ENCODE measurements around the gene SETX. TPM values are rescaled to one million over a fixed set of nuclear protein-coding genes. Genes with fewer than 3 reads are reported as not detected.

SETX gene
- total and polyA plus RNA-seq, 10 of the 15 experiments (the other 5 are each of a cell fraction or from before 2014, with no cell fraction given), result 15.8 to 75.7 (median 37.0) TPM

GRCh38 chr9:132383462-132383883, 28.7 kb upstream of the SETX start:
- DNase-seq (ENCODE audit: low read depth, low spot score), result no peak
- WGBS (ENCODE audit: insufficient coverage, insufficient replicate concordance, low lambda C conversion rate, missing lambda C conversion rate), result under 1% methylated on average over 10 of the region's 10 CpGs
- TF ChIP-seq POU2F2 (IDR thresholded peaks at IDR 0.05; ENCODE audit: borderline replicate concordance, low read depth, low read length), result peak; percentile 73; the same call in 1 of the 3 replicates
- peak; percentile 39; the same call in 1 of the 2 replicates for TF ChIP-seq RAD21 (IDR thresholded peaks at IDR 0.05; ENCODE audit: insufficient read depth, low read depth, low read length)
- TF ChIP-seq POLR2AphosphoS2 (IDR thresholded peaks at IDR 0.05; ENCODE audit: low read depth, low read length), result peak; percentile 46; the same call in 1 of the 2 replicates
- TF ChIP-seq POLR2AphosphoS5 (IDR thresholded peaks at IDR 0.05; ENCODE audit: low read length), result peak; percentile 58
- TF ChIP-seq, protein P1, sequence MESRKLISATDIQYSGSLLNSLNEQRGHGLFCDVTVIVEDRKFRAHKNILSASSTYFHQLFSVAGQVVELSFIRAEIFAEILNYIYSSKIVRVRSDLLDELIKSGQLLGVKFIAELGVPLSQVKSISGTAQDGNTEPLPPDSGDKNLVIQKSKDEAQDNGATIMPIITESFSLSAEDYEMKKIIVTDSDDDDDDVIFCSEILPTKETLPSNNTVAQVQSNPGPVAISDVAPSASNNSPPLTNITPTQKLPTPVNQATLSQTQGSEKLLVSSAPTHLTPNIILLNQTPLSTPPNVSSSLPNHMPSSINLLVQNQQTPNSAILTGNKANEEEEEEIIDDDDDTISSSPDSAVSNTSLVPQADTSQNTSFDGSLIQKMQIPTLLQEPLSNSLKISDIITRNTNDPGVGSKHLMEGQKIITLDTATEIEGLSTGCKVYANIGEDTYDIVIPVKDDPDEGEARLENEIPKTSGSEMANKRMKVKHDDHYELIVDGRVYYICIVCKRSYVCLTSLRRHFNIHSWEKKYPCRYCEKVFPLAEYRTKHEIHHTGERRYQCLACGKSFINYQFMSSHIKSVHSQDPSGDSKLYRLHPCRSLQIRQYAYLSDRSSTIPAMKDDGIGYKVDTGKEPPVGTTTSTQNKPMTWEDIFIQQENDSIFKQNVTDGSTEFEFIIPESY (IDR thresholded peaks at IDR 0.05), result no peak
- TF ChIP-seq TAF1 (IDR thresholded peaks at IDR 0.05; ENCODE audit: borderline replicate concordance, low read depth, low read length), result peak; percentile 28; the same call in 1 of the 2 replicates
- 0 out of 2 replicates have a peak, but pooled peaks have one; percentile 12 for TF ChIP-seq NFIC (IDR thresholded peaks at IDR 0.05; ENCODE audit: low read depth, low read length)
- TF ChIP-seq RUNX3 (IDR thresholded peaks at IDR 0.05; ENCODE audit: low read length), result peak; percentile 50
- 0 out of 2 replicates have a peak, but pooled peaks have one; percentile 23 for TF ChIP-seq POLR2A (IDR thresholded peaks at IDR 0.05; ENCODE audit: low read depth, low read length)
- TF ChIP-seq, protein P2, sequence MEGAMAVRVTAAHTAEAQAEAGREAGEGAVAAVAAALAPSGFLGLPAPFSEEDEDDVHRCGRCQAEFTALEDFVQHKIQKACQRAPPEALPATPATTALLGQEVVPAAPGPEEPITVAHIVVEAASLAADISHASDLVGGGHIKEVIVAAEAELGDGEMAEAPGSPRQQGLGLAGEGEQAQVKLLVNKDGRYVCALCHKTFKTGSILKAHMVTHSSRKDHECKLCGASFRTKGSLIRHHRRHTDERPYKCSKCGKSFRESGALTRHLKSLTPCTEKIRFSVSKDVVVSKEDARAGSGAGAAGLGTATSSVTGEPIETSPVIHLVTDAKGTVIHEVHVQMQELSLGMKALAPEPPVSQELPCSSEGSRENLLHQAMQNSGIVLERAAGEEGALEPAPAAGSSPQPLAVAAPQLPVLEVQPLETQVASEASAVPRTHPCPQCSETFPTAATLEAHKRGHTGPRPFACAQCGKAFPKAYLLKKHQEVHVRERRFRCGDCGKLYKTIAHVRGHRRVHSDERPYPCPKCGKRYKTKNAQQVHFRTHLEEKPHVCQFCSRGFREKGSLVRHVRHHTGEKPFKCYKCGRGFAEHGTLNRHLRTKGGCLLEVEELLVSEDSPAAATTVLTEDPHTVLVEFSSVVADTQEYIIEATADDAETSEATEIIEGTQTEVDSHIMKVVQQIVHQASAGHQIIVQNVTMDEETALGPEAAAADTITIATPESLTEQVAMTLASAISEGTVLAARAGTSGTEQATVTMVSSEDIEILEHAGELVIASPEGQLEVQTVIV (IDR thresholded peaks at IDR 0.05; ENCODE audit: borderline replicate concordance, partially characterized antibody), result no peak
- TF ChIP-seq, protein P3, sequence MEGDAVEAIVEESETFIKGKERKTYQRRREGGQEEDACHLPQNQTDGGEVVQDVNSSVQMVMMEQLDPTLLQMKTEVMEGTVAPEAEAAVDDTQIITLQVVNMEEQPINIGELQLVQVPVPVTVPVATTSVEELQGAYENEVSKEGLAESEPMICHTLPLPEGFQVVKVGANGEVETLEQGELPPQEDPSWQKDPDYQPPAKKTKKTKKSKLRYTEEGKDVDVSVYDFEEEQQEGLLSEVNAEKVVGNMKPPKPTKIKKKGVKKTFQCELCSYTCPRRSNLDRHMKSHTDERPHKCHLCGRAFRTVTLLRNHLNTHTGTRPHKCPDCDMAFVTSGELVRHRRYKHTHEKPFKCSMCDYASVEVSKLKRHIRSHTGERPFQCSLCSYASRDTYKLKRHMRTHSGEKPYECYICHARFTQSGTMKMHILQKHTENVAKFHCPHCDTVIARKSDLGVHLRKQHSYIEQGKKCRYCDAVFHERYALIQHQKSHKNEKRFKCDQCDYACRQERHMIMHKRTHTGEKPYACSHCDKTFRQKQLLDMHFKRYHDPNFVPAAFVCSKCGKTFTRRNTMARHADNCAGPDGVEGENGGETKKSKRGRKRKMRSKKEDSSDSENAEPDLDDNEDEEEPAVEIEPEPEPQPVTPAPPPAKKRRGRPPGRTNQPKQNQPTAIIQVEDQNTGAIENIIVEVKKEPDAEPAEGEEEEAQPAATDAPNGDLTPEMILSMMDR (IDR thresholded peaks at IDR 0.05 in 2 of 3, conservative IDR thresholded peaks at IDR 0.05 in 1 of 3; ENCODE audit: control insufficient read depth in 2 of 3, extremely low read depth in 1 of 3, insufficient read depth in 1 of 3, low read depth in 3 of 3, low read length in 3 of 3), result peak in 1 of 3 experiments; percentile 21; a peak in 1 of 6 replicates
- TF ChIP-seq KAT2A (conservative IDR thresholded peaks at IDR 0.05; ENCODE audit: control insufficient read depth, low read depth, low read length), result no peak
- TF ChIP-seq SMAD5 (IDR thresholded peaks at IDR 0.05; ENCODE audit: low read depth), result 0 out of 2 replicates have a peak, but pooled peaks have one; percentile 21
- TF ChIP-seq MEF2A (IDR thresholded peaks at IDR 0.05; ENCODE audit: insufficient read depth, low read depth, low read length), result 0 out of 2 replicates have a peak, but pooled peaks have one; percentile 30
- TF ChIP-seq BHLHE40 (IDR thresholded peaks at IDR 0.05; ENCODE audit: borderline replicate concordance in 1 of 2, low read depth in 2 of 2, low read length in 1 of 2), result peak in 1 of 2 experiments; percentile 20; a peak in 1 of 4 replicates
- TF ChIP-seq SRF (IDR thresholded peaks at IDR 0.05; ENCODE audit: low read depth in 2 of 2, low read length in 2 of 2), result 0 out of 4 replicates have a peak, but pooled peaks of 1 of the 2 experiments have one; percentile 22
- RAD21 ChIA-PET (ENCODE audit: unreplicated experiment), result interaction anchor here (0.6 to 4.0 kb wide), 7 partner anchors 9 to 79 kb away, joined by 3 to 50 read pairs (median 4); partner anchors contain the start of gene SETX
- peak overlapping the region; percentile 94 for H3K27ac ChIP-seq (ENCODE audit: control insufficient read depth, insufficient read depth)
- in situ Hi-C loops (cut with MboI) (no loop called here), intact Hi-C loops (cut with micrococcal nuclease; ENCODE audit: unreplicated experiment) (no loop called here)
- H3K9me3 ChIP-seq (replicated peaks; ENCODE audit: control insufficient read depth, insufficient read depth, low read length), result no peaks in the 10 kb centered on the region
- H3K9ac ChIP-seq (ENCODE audit: control insufficient read depth, insufficient read depth, low read length), result peak overlapping the region; percentile 37
- H4K20me1 ChIP-seq (ENCODE audit: control insufficient read depth, insufficient read depth), result no peaks in the 10 kb centered on the region
- peak overlapping the region; percentile 50; the same call in 1 of the 2 replicates for H3K4me3 ChIP-seq
- no peaks in the 10 kb centered on the region for H3K27me3 ChIP-seq (replicated peaks in 1 of 2; ENCODE audit: control insufficient read depth in 2 of 2, insufficient read depth in 2 of 2, low read length in 1 of 2)
- BruUV-seq (replicated peaks), result no TSS peak
- H3K79me2 ChIP-seq (ENCODE audit: control insufficient read depth, insufficient read depth, low read length), result peaks cover 2% of the 10 kb centered on the region
- H3K4me1 ChIP-seq (ENCODE audit: control insufficient read depth, insufficient read depth, low read length), result peaks cover 41% of the 10 kb centered on the region
- CTCF ChIA-PET, result interaction anchor here (0.6 to 4.4 kb wide), 9 partner anchors 11 to 142 kb away, joined by 3 to 59 read pairs (median 3); partner anchors contain the start of gene SETX
- peaks cover 13 to 18% of the 10 kb centered on the region in 2 experiments for H3K36me3 ChIP-seq (ENCODE audit: control insufficient read depth in 2 of 2, insufficient read depth in 2 of 2, low read length in 1 of 2)
- peak overlapping the region; percentile 84 for H3K4me2 ChIP-seq (ENCODE audit: control insufficient read depth, insufficient read depth)
- H2AFZ ChIP-seq (ENCODE audit: control insufficient read depth, low read depth, low read length), result peak overlapping the region; percentile 33; the same call in 1 of the 2 replicates
- SMC1A ChIA-PET (ENCODE audit: uncharacterized antibody, unreplicated experiment), result interaction anchor here (0.6 to 7.6 kb wide), 11 partner anchors 11 to 1896 kb away, joined by 3 to 131 read pairs (median 4); partner anchors contain the start of genes SETX and TTF1
- peak; percentile 59 for FAIRE-seq
- peak; percentile 62 for ATAC-seq
- POLR2A ChIA-PET, result interaction anchor here (0.7 to 6.3 kb wide), 4 partner anchors 31 to 104 kb away, joined by 3 to 96 read pairs (median 6); partner anchors contain the start of gene SETX

Data from GM12878 (cell line).